Heart left ventricle (tissue), 13 donors: ENCODE data around the gene GPR148.

ENCODE experiments used
- CTCF ChIP-seq, 12 donors: fragments of 200-600 bp; sonication (generic) in 4 of 12; IDR thresholded peaks; one replicate each; pipeline versions ENCODE4 v1.5.0 to v1.8.0; 2018 to 2022; ENCODE audit warnings: antibody characterized with exemption in 12 of 12, mild to moderate bottlenecking in 5 of 12
- POLR2A ChIP-seq, 2 donors: fragments of 450-650 bp; IDR thresholded peaks; one replicate each; pipeline ENCODE4 v1.6.1; 2017; ENCODE audit warnings: antibody characterized with exemption in 2 of 2, mild to moderate bottlenecking in 2 of 2, moderate library complexity in 2 of 2
- donor health status: ischemic (EF 13 %, LVEDD 7.1; RV severe dilation, severe dysfunction).
- donor health status: DM: no; HTN: yes; CAD: no.
- donor health status: DM: no; HTN: no; CAD: no.
- donor health status: ischemic (EF 25% LVEDD 6.9; RV normal size, moderate dysfunction).
- donor health status: ischemic (EF 25% LVEDD 5.7; RV mildly dilated, moderate dysfunction).
- donor health status: ischemic (EF 35%, LVEDD 5.7; RV mildly dilated, moderate dysfunction).
- donor health status: nonischemic (EF 11% LVEDD 7.7; RV severe dilation, severe dysfunction).
- donor health status: DM: yes; HTN: yes; CAD: no.
- donor health status: PGD.
- donor health status: ischemic (EF 29% LVEDD 5.4; RV normal size, mild dysfunction).
- donor health status: nonischemic (EF 23%, LVEDD 6.1; RV moderate dilation, normal function).

- TF ChIP-seq POLR2A (IDR thresholded peaks at IDR 0.05) (no peak), CTCF (IDR thresholded peaks at IDR 0.05) (no peak)
Measured at GRCh38 chr2:130726614-130727180, 2.2 kb upstream of the GPR148 start.
